Myocyte (in vitro differentiated cells): Measurements from ENCODE around the gene RAB11FIP3. TPM values are rescaled to one million over a fixed set of nuclear protein-coding genes. Genes with fewer than 3 reads are reported as not detected.
"Not testable (repeated sequence)": the region's sequence is repeated elsewhere in the genome, so short reads cannot be mapped to it uniquely, and the experiment has no call there.

Source experiments
- DNase-seq: peaks from one replicate; pipeline ENCODE4 v3.0.0-alpha.2; 2012; ENCODE audit warnings: low read depth
- polyA plus RNA-seq: library from polyadenylated mRNA; unstranded; fragments of >200 nt; gene quantifications from one replicate; pipeline ENCODE4 v1.2.1, GENCODE V29; 2012; ENCODE audit warnings: missing spikeins
- total RNA-seq: library from RNA; depleted of rRNA; stranded (reverse); fragments of >200 nt; gene quantifications from 2 replicates; pipeline ENCODE4 v1.2.3, GENCODE V29; 2014

The RAB11FIP3 gene
- 114 and 126 TPM in 2 replicates for total RNA-seq
- polyA plus RNA-seq = 71.0 TPM

GRCh38 chr16:425082-425718 lies at the start of gene RAB11FIP3:
Gene RAB11FIP3 (plus strand): TSS chr16:425649. CDS start chr16:426007, 358 bp downstream.
- peak; percentile 87 for DNase-seq

GRCh38 chr16:375927-376816 lies 49.3 kb upstream of the RAB11FIP3 start:
- DNase-seq = no peak

- DNase-seq = no peak
Observed at GRCh38 chr16:376817-377418, 48.5 kb upstream of the RAB11FIP3 start.

- no peak for DNase-seq
Observed at GRCh38 chr16:377419-377951, 48.0 kb upstream of the RAB11FIP3 start.

GRCh38 chr16:378113-378820 lies 47.2 kb upstream of the RAB11FIP3 start:
- not testable (repeated sequence) for DNase-seq

- no peak for DNase-seq
Observed at GRCh38 chr16:378821-379182, 46.6 kb upstream of the RAB11FIP3 start.

- DNase-seq = no peak
Observed at GRCh38 chr16:379183-379960, 46.1 kb upstream of the RAB11FIP3 start.

- no peak for DNase-seq
Observed at GRCh38 chr16:379961-380761, 45.3 kb upstream of the RAB11FIP3 start.

GRCh38 chr16:380762-381011 lies 44.8 kb upstream of the RAB11FIP3 start:
- no peak for DNase-seq

GRCh38 chr16:381012-381788 lies 44.2 kb upstream of the RAB11FIP3 start:
- no peak for DNase-seq

GRCh38 chr16:381789-382717 lies 43.4 kb upstream of the RAB11FIP3 start, which contains the start of gene PGAP6:
Gene PGAP6 (minus strand): TSS chr16:381978. CDS start chr16:381821, 157 bp downstream.
- peak; percentile 69 for DNase-seq

GRCh38 chr16:383326-384051 lies 42.0 kb upstream of the RAB11FIP3 start:
- DNase-seq = no peak

GRCh38 chr16:386641-387156 lies 38.8 kb upstream of the RAB11FIP3 start:
- DNase-seq = no peak

- DNase-seq = peak; percentile 21
Observed at GRCh38 chr16:387761-388666, 37.4 kb upstream of the RAB11FIP3 start.

GRCh38 chr16:389352-389751 lies 36.1 kb upstream of the RAB11FIP3 start:
- DNase-seq = no peak

- peak; percentile 43 for DNase-seq
Observed at GRCh38 chr16:391885-392335, 33.5 kb upstream of the RAB11FIP3 start.
